HepG2 (cell line): ENCODE results near the gene ADAP2.
"Not testable (repeated sequence)": the region's sequence is repeated elsewhere in the genome, so short reads cannot be mapped to it uniquely, and the experiment has no call there.

Experiments used
- ESRRA ChIP-seq: sonication (generic); formaldehyde crosslinking; IDR thresholded peaks from 2 replicates; pipeline ENCODE4 v1.5.1; 2020; ENCODE audit warnings: mild to moderate bottlenecking, low read depth, missing genetic modification reagents
- KDM1A ChIP-seq: IDR thresholded peaks from 2 replicates; pipeline ENCODE4 v1.6.1; 2016; ENCODE audit warnings: missing compliant biosample characterization
- ZNF629 ChIP-seq: sonication (generic); formaldehyde crosslinking; conservative IDR thresholded peaks from 2 replicates; pipeline ENCODE4 v1.5.0; 2020; ENCODE audit warnings: missing genetic modification reagents
- TF ChIP-seq, protein P1 (sequence below): sonication (generic); formaldehyde crosslinking; IDR thresholded peaks from 2 replicates; pipeline ENCODE4 v1.5.0; 2020; ENCODE audit warnings: mild to moderate bottlenecking, missing genetic modification reagents, moderate library complexity
- TF ChIP-seq, protein P2 (sequence below): sonication (generic); formaldehyde crosslinking; IDR thresholded peaks from 2 replicates; pipeline ENCODE4 v1.8.1; 2023; ENCODE audit warnings: missing genetic modification reagents, inconsistent platforms, borderline replicate concordance

DNA sequence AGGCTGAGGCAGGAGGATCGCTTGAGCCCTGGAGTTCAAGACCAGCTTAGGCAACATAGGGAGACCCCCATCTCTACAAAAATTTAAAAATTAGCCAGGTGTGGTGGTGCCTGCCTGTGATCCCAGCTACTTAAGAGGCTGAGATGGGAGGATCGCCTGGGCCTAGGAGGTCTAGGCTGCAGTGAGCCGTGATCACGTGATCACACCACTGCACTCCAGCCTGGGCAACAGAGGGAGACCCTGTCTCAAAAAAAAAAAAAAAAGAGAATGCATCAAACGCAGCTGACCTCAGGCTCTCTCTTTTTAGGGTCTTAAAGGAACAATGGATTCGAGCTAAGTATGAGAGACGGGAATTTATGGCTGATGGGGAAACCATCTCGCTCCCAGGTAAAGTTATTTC lies 9.8 kb downstream of the ADAP2 start:
- not testable (repeated sequence) for TF ChIP-seq ZNF629, ESRRA, KDM1A (CRISPR knock-in tag)
- TF ChIP-seq, protein P1, sequence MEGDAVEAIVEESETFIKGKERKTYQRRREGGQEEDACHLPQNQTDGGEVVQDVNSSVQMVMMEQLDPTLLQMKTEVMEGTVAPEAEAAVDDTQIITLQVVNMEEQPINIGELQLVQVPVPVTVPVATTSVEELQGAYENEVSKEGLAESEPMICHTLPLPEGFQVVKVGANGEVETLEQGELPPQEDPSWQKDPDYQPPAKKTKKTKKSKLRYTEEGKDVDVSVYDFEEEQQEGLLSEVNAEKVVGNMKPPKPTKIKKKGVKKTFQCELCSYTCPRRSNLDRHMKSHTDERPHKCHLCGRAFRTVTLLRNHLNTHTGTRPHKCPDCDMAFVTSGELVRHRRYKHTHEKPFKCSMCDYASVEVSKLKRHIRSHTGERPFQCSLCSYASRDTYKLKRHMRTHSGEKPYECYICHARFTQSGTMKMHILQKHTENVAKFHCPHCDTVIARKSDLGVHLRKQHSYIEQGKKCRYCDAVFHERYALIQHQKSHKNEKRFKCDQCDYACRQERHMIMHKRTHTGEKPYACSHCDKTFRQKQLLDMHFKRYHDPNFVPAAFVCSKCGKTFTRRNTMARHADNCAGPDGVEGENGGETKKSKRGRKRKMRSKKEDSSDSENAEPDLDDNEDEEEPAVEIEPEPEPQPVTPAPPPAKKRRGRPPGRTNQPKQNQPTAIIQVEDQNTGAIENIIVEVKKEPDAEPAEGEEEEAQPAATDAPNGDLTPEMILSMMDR (CRISPR knock-in tag) = not testable (repeated sequence)
- TF ChIP-seq, protein P2, sequence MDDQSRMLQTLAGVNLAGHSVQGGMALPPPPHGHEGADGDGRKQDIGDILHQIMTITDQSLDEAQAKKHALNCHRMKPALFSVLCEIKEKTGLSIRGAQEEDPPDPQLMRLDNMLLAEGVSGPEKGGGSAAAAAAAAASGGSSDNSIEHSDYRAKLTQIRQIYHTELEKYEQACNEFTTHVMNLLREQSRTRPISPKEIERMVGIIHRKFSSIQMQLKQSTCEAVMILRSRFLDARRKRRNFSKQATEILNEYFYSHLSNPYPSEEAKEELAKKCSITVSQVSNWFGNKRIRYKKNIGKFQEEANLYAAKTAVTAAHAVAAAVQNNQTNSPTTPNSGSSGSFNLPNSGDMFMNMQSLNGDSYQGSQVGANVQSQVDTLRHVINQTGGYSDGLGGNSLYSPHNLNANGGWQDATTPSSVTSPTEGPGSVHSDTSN = not testable (repeated sequence)
